Keratinocyte (primary cell): ENCODE results near the gene EPSTI1. TPM values are rescaled to one million over a fixed set of nuclear protein-coding genes. Genes with fewer than 3 reads are reported as not detected.

Experiments
- DNase-seq: peaks from one replicate; pipeline ENCODE4 v3.0.0-alpha.2; 2011; ENCODE audit warnings: low read depth, missing footprints, low spot score
- FAIRE-seq: peaks from 2 replicates; lab custom pipeline; 2011; peaks lifted over from hg19 to GRCh38; lab: Jason Lieb, UNC
- H2AFZ ChIP-seq: 2 replicates; pipeline ENCODE4 v1.6.0; 2012; ENCODE audit warnings: low read length, control low read depth, inconsistent platforms; ENCODE audit not compliant: control insufficient read depth
- H3K27ac ChIP-seq: 2 replicates; pipeline ENCODE4 v1.5.1; 2011; ENCODE audit warnings: low read length; ENCODE audit not compliant: control insufficient read depth, insufficient read depth
- H3K27me3 ChIP-seq: 3 replicates; pipeline ENCODE4 v1.6.0; 2011; ENCODE audit warnings: low read length; ENCODE audit not compliant: control insufficient read depth, insufficient read depth; ENCODE audit errors: extremely low read depth
- H3K36me3 ChIP-seq, 2 experiments: 2 replicates in 1 of 2; 3 replicates in 1 of 2; pipeline ENCODE4 v1.5.1; 2011; ENCODE audit warnings: low read length in 2 of 2, mild to moderate bottlenecking in 1 of 2; ENCODE audit not compliant: control insufficient read depth in 2 of 2, insufficient read depth in 2 of 2; ENCODE audit errors: extremely low read depth in 1 of 2
- H3K4me1 ChIP-seq: 3 replicates; pipeline ENCODE4 v1.5.1; 2011; ENCODE audit warnings: low read length; ENCODE audit not compliant: control insufficient read depth, insufficient read depth; ENCODE audit errors: extremely low read depth
- H3K4me2 ChIP-seq: 3 replicates; pipeline ENCODE4 v1.6.0; 2011; ENCODE audit warnings: low read depth, low read length; ENCODE audit not compliant: control insufficient read depth, insufficient read depth; ENCODE audit errors: extremely low read depth
- H3K4me3 ChIP-seq, 3 experiments: fragments of 200-600 bp in 1 of 3; sonication (generic) in 1 of 3; 2 replicates in 2 of 3; 3 replicates in 1 of 3; pipeline ENCODE4 v1.5.1; 2011 to 2016; ENCODE audit warnings: low read length in 3 of 3, mild to moderate bottlenecking in 3 of 3, control low read depth in 2 of 3, inconsistent platforms in 1 of 3, low read depth in 1 of 3, mixed read lengths in 1 of 3, mixed run types in 1 of 3, moderate library complexity in 1 of 3; ENCODE audit not compliant: control insufficient read depth in 2 of 3, insufficient read depth in 2 of 3; ENCODE audit errors: extremely low read depth in 1 of 3
- H3K79me2 ChIP-seq: 2 replicates; pipeline ENCODE4 v1.6.0; 2012; ENCODE audit warnings: low read length; ENCODE audit not compliant: control insufficient read depth, insufficient read depth
- H3K9ac ChIP-seq: 3 replicates; pipeline ENCODE4 v1.6.0; 2011; ENCODE audit warnings: low read length; ENCODE audit not compliant: control insufficient read depth, insufficient read depth; ENCODE audit errors: extremely low read depth
- H3K9me1 ChIP-seq: 3 replicates; pipeline ENCODE4 v1.6.0; 2011; ENCODE audit warnings: low read length; ENCODE audit not compliant: control insufficient read depth, insufficient read depth; ENCODE audit errors: extremely low read depth
- H3K9me3 ChIP-seq: 2 replicates; pipeline ENCODE4 v1.5.1; 2012; ENCODE audit warnings: low read depth, low read length; ENCODE audit not compliant: control insufficient read depth
- H4K20me1 ChIP-seq: 3 replicates; pipeline ENCODE4 v1.6.0; 2011; ENCODE audit warnings: low read length; ENCODE audit not compliant: control insufficient read depth, insufficient read depth; ENCODE audit errors: extremely low read depth
- CTCF ChIP-seq, 3 experiments: IDR thresholded peaks in 1 of 3; conservative IDR thresholded peaks in 1 of 3; optimal IDR thresholded peaks in 1 of 3; 2 replicates in 2 of 3; 3 replicates in 1 of 3; pipeline versions ENCODE3 to v1.5.1; 2011; ENCODE audit warnings: low read length in 3 of 3, mild to moderate bottlenecking in 3 of 3, moderate library complexity in 2 of 3, control low read depth in 1 of 3, inconsistent platforms in 1 of 3; ENCODE audit not compliant: insufficient read depth in 2 of 3; ENCODE audit errors: extremely low read depth in 1 of 3
- EZH2 ChIP-seq: IDR thresholded peaks from one replicate; pipeline ENCODE4 v1.6.1; 2012; ENCODE audit warnings: inconsistent platforms, mild to moderate bottlenecking, low read length, moderate library complexity
- dilution Hi-C: fragments of 300-500 bp; cut with MboI; formaldehyde crosslinking; loops from one replicate; pipeline ENCODE4 v1.7.0; 2020; ENCODE audit warnings: low sequenced_read_pairs; ENCODE audit not compliant: extremely low pct_ligation_motif_present
- polyA plus RNA-seq, 5 experiments: library from polyadenylated mRNA; depleted of rRNA in 3 of 5; stranded (reverse) in 3 of 5; stranded (forward) in 1 of 5; unstranded in 1 of 5; fragments of >200 nt; gene quantifications; 1 replicate in 1 of 5; 2 replicates in 3 of 5; 3 replicates in 1 of 5; pipeline versions ENCODE4 v1.2.1 to v1.2.3, GENCODE V29; 2011 to 2012; ENCODE audit warnings: missing spikeins in 2 of 5, low read depth in 1 of 5, low replicate concordance in 1 of 5

EPSTI1 gene
- polyA plus RNA-seq, 1 donor (not counting 4 experiments of a cell fraction or from before 2014, with no cell fraction given) = 13.0 TPM

GRCh38 chr13:42957881-42958280, 34.2 kb downstream of the EPSTI1 start:
- Histone ChIP-seq H3K27ac (no peak overlapping the region), H3K9me1 (no peaks in the 10 kb centered on the region), H3K9me3 (no peaks in the 10 kb centered on the region), H3K9ac (no peak overlapping the region), H3K4me2 (no peak overlapping the region), H4K20me1 (no peaks in the 10 kb centered on the region), H3K4me1 (no peaks in the 10 kb centered on the region), H3K36me3 (peaks cover 0 to under 1% of the 10 kb centered on the region in 2 experiments), H3K4me3 (no peak overlapping the region), H2AFZ (no peak overlapping the region), H3K27me3 (no peaks in the 10 kb centered on the region), H3K79me2 (no peaks in the 10 kb centered on the region)
- TF ChIP-seq EZH2 = no peak
- no peak for TF ChIP-seq CTCF (optimal IDR thresholded peaks at IDR 0.05 in 1 of 3, IDR thresholded peaks at IDR 0.05 in 1 of 3, conservative IDR thresholded peaks at IDR 0.05 in 1 of 3; ENCODE audit: extremely low read depth in 1 of 3, insufficient read depth in 2 of 3, low read length in 3 of 3)
- dilution Hi-C loops = no loop called here
- FAIRE-seq = no peak
- DNase-seq = no peak

GRCh38 chr13:42950181-42950580, 41.9 kb downstream of the EPSTI1 start:
- H3K27me3 ChIP-seq = no peaks in the 10 kb centered on the region
- DNase-seq (no peak), FAIRE-seq (no peak)
- no peak overlapping the region for H3K9ac ChIP-seq
- H3K27ac ChIP-seq = no peak overlapping the region
- no peaks in the 10 kb centered on the region for H3K9me1 ChIP-seq
- TF ChIP-seq CTCF (optimal IDR thresholded peaks at IDR 0.05 in 1 of 3, IDR thresholded peaks at IDR 0.05 in 1 of 3, conservative IDR thresholded peaks at IDR 0.05 in 1 of 3; ENCODE audit: extremely low read depth in 1 of 3, insufficient read depth in 2 of 3, low read length in 3 of 3) (no peak), EZH2 (no peak)
- H3K4me1 ChIP-seq = no peaks in the 10 kb centered on the region
- H3K4me3 ChIP-seq = no peak overlapping the region
- H3K4me2 ChIP-seq = no peak overlapping the region
- no peaks in the 10 kb centered on the region for H3K79me2 ChIP-seq
- H3K9me3 ChIP-seq = no peaks in the 10 kb centered on the region
- dilution Hi-C loops = no loop called here
- H3K36me3 ChIP-seq = peaks cover 0 to 2% of the 10 kb centered on the region in 2 experiments
- H2AFZ ChIP-seq = no peak overlapping the region
- no peaks in the 10 kb centered on the region for H4K20me1 ChIP-seq
